Caco-2 (cell line): ENCODE data around the gene SCARB2. TPM values are rescaled to one million over a fixed set of nuclear protein-coding genes. Genes with fewer than 3 reads are reported as not detected.

Source experiments
- BruUV-seq: library from RNA; stranded (reverse); fragments of 400-500 nt; replicated peaks from 2 replicates; lab custom pipeline; 2021; lab: Mats Ljungman, UMichigan
- CTCF ChIA-PET: fragments of 300-600 bp; sonication (Branson Sonifier 250); formaldehyde crosslinking; loops from one replicate; lab custom pipeline; 2022; ENCODE audit warnings: antibody characterized with exemption; lab: Charles Lee
- POLR2A ChIA-PET: fragments of 300-600 bp; sonication (Branson Sonifier 250); formaldehyde crosslinking; loops from one replicate; lab custom pipeline; 2022; ENCODE audit warnings: antibody characterized with exemption; lab: Charles Lee
- DNase-seq, 2 experiments: peaks; one replicate each; pipeline versions ENCODE4 v3.0.0 to v3.0.0-alpha.2; 2020 to 2022
- H3K27me3 ChIP-seq: replicated peaks from 2 replicates; pipeline ENCODE4 v1.6.0; 2011; ENCODE audit warnings: low read length; ENCODE audit not compliant: control insufficient read depth, insufficient read depth
- H3K36me3 ChIP-seq: 2 replicates; pipeline ENCODE4 v1.5.1; 2011; ENCODE audit warnings: low read length; ENCODE audit not compliant: control insufficient read depth, insufficient read depth
- H3K4me1 ChIP-seq: fragments of 250-450 bp; sonication (Bioruptor Pico); 2 replicates; pipeline ENCODE4 v1.5.1; 2020; ENCODE audit warnings: mild to moderate bottlenecking
- H3K4me3 ChIP-seq: 2 replicates; pipeline ENCODE4 v1.5.1; 2011; ENCODE audit warnings: low read depth, mild to moderate bottlenecking, control low read depth, low read length
- H3K9me3 ChIP-seq: fragments of 250-450 bp; sonication (Bioruptor Pico); 2 replicates; pipeline ENCODE4 v1.5.1; 2020; ENCODE audit warnings: mild to moderate bottlenecking, moderate library complexity
- H3K27ac Mint-ChIP-seq: one replicate; pipeline ENCODE4 v1.8.0; 2022; ENCODE audit warnings: mixed read lengths; ENCODE audit not compliant: unreplicated experiment
- H3K27me3 Mint-ChIP-seq: one replicate; pipeline ENCODE4 v1.8.0; 2022; ENCODE audit warnings: mixed read lengths; ENCODE audit not compliant: insufficient read depth, unreplicated experiment
- H3K36me3 Mint-ChIP-seq: one replicate; pipeline ENCODE4 v1.8.0; 2022; ENCODE audit warnings: mild to moderate bottlenecking, mixed read lengths; ENCODE audit not compliant: insufficient read depth, unreplicated experiment
- H3K4me1 Mint-ChIP-seq: one replicate; pipeline ENCODE4 v1.8.0; 2022; ENCODE audit warnings: low read depth, mixed read lengths; ENCODE audit not compliant: unreplicated experiment
- H3K4me3 Mint-ChIP-seq: one replicate; pipeline ENCODE4 v1.8.0; 2022; ENCODE audit warnings: mild to moderate bottlenecking, moderate library complexity, mixed read lengths; ENCODE audit not compliant: unreplicated experiment
- H3K9me3 Mint-ChIP-seq: one replicate; pipeline ENCODE4 v1.8.0; 2022; ENCODE audit warnings: mixed read lengths; ENCODE audit not compliant: unreplicated experiment
- CTCF ChIP-seq, 2 experiments: fragments of 200-600 bp in 1 of 2; IDR thresholded peaks; 1 replicate in 1 of 2; 2 replicates in 1 of 2; pipeline versions ENCODE4 v1.5.1 to v1.8.0; 2011 to 2022; ENCODE audit warnings: antibody characterized with exemption in 1 of 2, control low read depth in 1 of 2, inconsistent platforms in 1 of 2, low read depth in 1 of 2, low read length in 1 of 2, mild to moderate bottlenecking in 1 of 2, moderate library complexity in 1 of 2; ENCODE audit not compliant: insufficient read depth in 1 of 2, severe bottlenecking in 1 of 2, unreplicated experiment in 1 of 2
- intact Hi-C: fragments of 100-400 bp; cut with micrococcal nuclease; formaldehyde crosslinking; loops from one replicate; pipeline ENCODE4 v1.10.0; 2022; ENCODE audit not compliant: unreplicated experiment
- total RNA-seq: library from RNA; stranded (reverse); gene quantifications from 2 replicates; pipeline ENCODE4 v1.2.3, GENCODE V29; 2022

Gene SCARB2
- total RNA-seq, 1 experiment from 2014 or later: 150 TPM

- H3K27me3 ChIP-seq: no peaks in the 10 kb centered on the region
- Mint-ChIP-seq H3K36me3 (no peaks in the 10 kb centered on the region), H3K4me1 (peaks cover 7% of the 10 kb centered on the region), H3K4me3 (no peak overlapping the region), H3K27ac (no peak overlapping the region), H3K9me3 (no peaks in the 10 kb centered on the region), H3K27me3 (no peaks in the 10 kb centered on the region)
- TF ChIP-seq CTCF (IDR thresholded peaks at IDR 0.05; ENCODE audit: insufficient read depth in 1 of 2, low read depth in 1 of 2, low read length in 1 of 2, severe bottlenecking in 1 of 2, unreplicated experiment in 1 of 2): no peak
- no TSS peak for BruUV-seq
- ChIA-PET POLR2A (no interaction called here), CTCF (interaction anchor here (0.6 kb wide), 1 partner anchor 80 kb away, joined by 3 read pairs; no protein-coding TSS in a partner anchor)
- no peak overlapping the region for H3K4me3 ChIP-seq
- no peaks in the 10 kb centered on the region for H3K9me3 ChIP-seq
- H3K36me3 ChIP-seq: no peaks in the 10 kb centered on the region
- no peak for DNase-seq
- intact Hi-C loops: no loop called here
- H3K4me1 ChIP-seq: 0 out of 2 replicates have a peak, but pooled peaks cover 17% of the 10 kb centered on the region
These were observed 44.2 kb upstream of the SCARB2 start for GRCh38 chr4:76257824-76258223.

DNA sequence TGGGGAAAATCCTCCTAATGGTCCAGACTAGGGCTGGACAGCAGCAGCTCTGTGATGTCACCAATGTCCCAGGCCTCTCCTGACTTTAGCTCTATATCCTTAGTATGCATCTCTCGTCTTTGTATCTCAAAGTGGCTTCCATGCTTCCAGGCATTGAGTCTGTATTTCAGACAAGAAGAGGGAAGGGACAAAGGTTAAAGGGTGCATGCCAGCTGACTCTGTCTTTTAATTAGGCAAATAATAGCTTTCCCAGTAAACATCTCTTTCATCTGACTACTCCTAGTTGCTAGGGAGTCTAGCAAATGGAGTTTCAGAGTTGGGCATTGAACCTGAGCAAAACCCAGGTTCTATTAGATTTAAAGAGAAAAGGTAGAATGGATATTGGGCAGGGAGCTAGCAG lies 43.3 kb upstream of the SCARB2 start:
- TF ChIP-seq CTCF (IDR thresholded peaks at IDR 0.05; ENCODE audit: insufficient read depth in 1 of 2, low read depth in 1 of 2, low read length in 1 of 2, severe bottlenecking in 1 of 2, unreplicated experiment in 1 of 2): no peak
- no peaks in the 10 kb centered on the region for H3K27me3 Mint-ChIP-seq
- H3K36me3 Mint-ChIP-seq: no peaks in the 10 kb centered on the region
- Histone ChIP-seq H3K4me3 (no peak overlapping the region), H3K27me3 (no peaks in the 10 kb centered on the region), H3K4me1 (0 out of 2 replicates have a peak, but pooled peaks cover 19% of the 10 kb centered on the region), H3K9me3 (no peaks in the 10 kb centered on the region), H3K36me3 (no peaks in the 10 kb centered on the region)
- POLR2A ChIA-PET: no interaction called here
- H3K4me3 Mint-ChIP-seq: no peak overlapping the region
- H3K9me3 Mint-ChIP-seq: no peaks in the 10 kb centered on the region
- no TSS peak for BruUV-seq
- H3K4me1 Mint-ChIP-seq: peaks cover 7% of the 10 kb centered on the region
- CTCF ChIA-PET: interaction anchor here (0.6 kb wide), 1 partner anchor 80 kb away, joined by 3 read pairs; no protein-coding TSS in a partner anchor
- DNase-seq: no peak
- intact Hi-C loops: no loop called here
- no peak overlapping the region for H3K27ac Mint-ChIP-seq

GRCh38 chr4:76256032-76256431 lies 42.4 kb upstream of the SCARB2 start:
- no peak for TF ChIP-seq CTCF (IDR thresholded peaks at IDR 0.05; ENCODE audit: insufficient read depth in 1 of 2, low read depth in 1 of 2, low read length in 1 of 2, severe bottlenecking in 1 of 2, unreplicated experiment in 1 of 2)
- H3K36me3 Mint-ChIP-seq: peaks cover 5% of the 10 kb centered on the region
- H3K4me1 ChIP-seq: 0 out of 2 replicates have a peak, but pooled peaks cover 19% of the 10 kb centered on the region
- H3K4me1 Mint-ChIP-seq: peaks cover 7% of the 10 kb centered on the region
- H3K9me3 ChIP-seq: no peaks in the 10 kb centered on the region
- H3K4me3 ChIP-seq: no peak overlapping the region
- H3K4me3 Mint-ChIP-seq: no peak overlapping the region
- intact Hi-C loops: no loop called here
- no peaks in the 10 kb centered on the region for H3K27me3 Mint-ChIP-seq
- no peak for DNase-seq
- H3K27me3 ChIP-seq: no peaks in the 10 kb centered on the region
- no peaks in the 10 kb centered on the region for H3K36me3 ChIP-seq
- ChIA-PET CTCF (no interaction called here), POLR2A (no interaction called here)
- no peak overlapping the region for H3K27ac Mint-ChIP-seq
- no peaks in the 10 kb centered on the region for H3K9me3 Mint-ChIP-seq
- BruUV-seq: no TSS peak
